HG03064 (cell line): Measurements from ENCODE around the gene SLC8A1.

ENCODE experiments used
- ATAC-seq: cut with Tn5 transposase; IDR thresholded peaks from one replicate; pipeline ENCODE4 v1.9.1; 2021; ENCODE audit warnings: low read depth; ENCODE audit not compliant: unreplicated experiment

Gene SLC8A1

DNA sequence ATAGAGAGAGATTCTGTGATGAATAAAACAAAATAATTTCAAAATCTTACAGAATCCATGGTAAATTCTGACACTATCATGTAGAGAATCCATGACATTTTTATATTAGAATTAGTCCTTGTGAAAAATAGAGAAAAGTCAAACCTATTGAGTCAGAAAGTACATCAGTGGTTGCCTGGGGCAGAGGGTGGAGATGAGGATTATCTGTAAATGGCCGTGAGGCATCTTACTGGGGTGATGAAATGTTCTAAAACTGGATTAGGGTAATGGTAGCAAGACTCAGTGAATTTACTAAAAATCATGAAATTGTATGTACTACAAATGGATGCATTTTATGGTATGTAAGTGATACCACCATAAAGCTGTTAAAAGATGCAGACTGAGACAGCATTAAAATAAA is 323.1 kb downstream of the SLC8A1 start:
- ATAC-seq: no peak

DNA sequence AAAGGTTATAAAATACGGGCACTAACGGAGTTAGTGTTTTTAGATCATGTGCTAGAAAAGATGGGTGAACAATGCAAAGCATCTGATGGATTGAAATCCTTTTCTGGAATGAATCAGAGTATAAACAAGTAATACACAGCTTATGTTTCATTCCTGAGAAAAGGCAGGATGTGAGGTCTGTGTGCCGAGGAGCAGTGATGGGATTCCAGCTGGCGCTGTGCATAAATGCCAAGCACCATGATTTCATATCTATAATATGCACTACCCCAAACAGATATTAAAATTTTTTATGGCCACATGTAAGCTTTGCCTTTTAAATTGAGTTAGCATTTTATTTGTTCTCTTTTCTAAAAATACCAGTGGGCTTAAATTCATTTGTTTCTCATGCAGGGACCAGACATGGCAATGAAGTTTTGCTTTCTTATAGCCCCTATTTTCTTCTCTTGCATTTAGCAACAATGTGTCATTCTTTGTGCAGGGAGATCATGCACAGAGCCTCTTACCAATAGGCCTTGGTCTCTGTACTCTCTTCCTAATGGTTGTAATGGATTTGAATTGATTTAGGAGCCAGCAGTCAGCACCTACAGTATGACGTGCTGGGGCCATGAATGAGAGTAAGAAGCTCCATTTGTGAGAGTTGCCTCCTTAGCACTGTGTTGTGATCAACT is 323.9 kb downstream of the SLC8A1 start:
- ATAC-seq: no peak

DNA sequence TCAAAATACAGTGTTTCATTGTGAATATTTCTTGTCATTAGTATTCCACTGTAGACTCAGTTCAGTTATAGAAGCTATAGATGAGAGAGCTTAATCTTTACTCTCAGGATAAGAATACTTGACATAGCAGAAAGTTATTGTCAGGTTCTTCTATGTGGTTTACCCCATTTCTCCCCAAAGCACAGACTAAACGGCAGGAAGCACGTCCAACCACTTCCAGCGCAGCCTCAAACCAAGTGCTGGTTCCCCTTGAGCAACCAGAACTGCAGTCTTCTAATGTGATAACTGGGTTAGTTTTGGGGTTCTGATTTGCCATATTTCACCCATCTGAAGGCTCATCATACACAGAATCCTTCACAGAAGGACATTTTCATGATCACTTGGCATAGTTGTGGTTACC is 324.7 kb downstream of the SLC8A1 start:
- ATAC-seq: no peak

DNA sequence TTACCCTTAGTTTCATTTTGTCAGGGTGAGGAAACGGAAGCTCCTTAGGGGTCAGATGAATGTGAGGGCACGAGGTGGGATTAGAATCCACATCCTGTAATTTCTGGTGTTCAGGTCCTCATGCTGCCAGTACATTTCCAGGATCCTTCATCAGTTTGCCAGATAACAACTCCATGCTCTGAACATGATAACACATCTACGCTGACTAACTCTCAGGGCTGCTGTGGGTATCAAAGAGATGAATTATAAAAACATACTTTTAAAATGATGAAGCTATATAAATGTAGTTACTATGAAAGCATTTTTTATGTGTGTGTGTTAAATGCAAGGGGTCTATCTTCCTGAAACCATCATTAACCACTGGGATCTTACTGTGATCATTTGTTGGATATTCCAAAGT is 325.9 kb downstream of the SLC8A1 start:
- no peak for ATAC-seq

DNA sequence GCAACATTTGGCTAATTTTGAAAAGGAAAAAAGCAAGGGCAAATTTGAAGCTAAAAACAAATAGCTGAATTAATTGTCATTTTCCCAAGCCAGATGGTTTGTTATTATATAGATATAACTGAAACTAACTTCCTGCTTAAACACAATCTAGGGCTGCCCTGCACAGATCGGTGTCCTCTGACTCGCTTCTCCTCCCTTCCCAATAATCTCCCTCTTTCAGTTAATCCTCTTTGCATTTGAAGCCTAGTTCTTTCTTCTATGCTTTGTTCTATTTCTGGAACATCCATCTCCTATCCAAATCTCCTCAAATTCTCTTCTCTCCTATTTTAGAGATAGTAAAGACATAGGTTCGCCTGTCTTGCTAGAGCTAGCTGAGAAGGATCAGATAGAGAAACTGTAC is 328.1 kb downstream of the SLC8A1 start:
- no peak for ATAC-seq

DNA sequence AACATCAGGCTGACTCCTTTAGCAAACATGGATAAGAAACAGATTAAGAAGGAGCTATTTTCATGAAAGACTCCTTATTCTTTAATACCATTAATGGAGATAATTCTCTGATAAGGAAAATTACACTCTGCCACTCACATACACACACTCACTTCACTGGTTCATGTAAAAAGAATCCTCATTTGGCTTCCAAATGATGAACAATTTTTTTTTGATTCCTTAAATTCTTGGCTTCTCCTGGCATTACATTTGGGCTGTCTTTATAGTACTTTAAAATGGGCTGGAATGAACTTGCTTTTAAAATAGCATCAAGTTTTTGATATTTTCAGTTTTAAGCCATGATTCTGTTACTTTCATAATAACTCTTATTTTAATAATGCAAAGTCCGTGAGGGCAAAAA is 328.6 kb downstream of the SLC8A1 start:
- no peak for ATAC-seq

DNA sequence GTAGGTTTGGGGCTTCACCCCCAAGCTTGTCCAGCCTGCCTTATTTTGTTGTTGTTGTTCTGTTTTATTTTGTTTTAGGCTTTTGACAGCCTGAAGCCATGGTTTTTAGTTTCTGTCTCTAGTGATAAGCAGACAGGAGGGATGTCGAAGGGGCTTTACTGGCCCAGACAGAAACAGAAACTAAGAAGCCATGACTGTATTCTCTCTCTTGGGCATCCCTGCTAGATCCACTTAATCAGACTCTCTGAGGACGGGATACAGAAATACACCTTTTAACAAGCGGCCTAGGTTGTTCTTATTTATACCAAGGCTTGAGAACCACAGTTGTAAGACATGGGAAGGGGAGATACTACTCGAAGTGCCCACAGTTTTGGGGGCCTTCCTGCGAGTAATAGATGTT is 330.9 kb downstream of the SLC8A1 start:
- ATAC-seq: no peak

DNA sequence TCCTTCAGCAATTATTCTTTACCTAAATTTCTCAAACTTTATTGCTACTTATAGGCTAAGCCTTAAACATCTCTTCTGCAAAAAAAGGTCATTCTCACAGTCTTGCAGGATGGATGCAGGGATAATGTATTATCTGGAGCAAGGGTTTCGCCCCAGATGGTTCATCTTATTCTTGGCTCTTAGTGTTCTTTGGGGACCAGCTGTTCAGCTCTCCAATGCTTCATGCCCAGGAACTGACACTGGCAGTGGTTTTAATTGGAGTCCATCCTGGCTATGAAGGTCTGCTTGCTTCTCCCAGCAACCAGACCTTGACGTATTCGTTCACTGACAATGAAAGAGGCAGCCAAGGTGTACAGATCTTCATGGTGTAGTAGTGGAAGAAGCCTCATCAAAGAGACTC is 331.9 kb downstream of the SLC8A1 start:
- ATAC-seq: no peak

DNA sequence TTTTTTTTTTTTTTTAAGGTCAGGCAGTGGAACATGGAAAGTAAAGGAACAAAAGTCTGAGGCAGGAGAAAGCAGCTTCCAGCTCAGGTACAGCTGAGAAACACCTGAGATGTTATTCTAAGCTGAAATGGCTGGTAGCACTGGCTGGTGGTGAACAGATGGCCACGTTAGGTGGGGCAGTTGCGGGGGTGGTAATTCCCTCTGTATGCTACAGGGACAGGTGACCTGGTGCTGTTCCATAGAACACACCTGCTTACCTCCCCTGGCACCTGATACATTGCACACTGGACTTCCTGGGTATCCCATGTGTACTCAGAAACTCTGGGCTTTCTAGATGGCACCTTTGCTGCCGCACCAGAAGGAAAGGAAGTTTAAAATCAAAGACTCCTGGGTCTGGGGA is 333.3 kb downstream of the SLC8A1 start:
- ATAC-seq: no peak

DNA sequence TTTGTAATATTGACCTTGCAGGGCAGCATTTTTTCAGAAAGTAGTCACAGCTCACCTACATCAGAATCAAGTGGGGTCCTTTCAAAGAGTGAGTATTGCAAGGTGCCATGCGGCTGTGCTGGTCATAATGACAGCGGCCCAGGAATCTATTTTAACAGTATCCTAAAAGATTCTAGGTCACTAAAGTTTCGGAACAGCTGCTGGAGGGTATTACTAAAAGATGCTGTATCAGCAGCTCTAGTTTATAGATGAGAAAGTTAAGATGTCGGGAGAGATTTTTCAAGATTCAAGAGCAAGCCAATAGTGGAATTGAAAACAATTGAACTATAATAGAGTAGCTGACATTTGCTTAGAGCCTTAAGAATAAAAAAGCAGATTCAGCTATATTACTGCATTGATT is 336.0 kb downstream of the SLC8A1 start:
- ATAC-seq: no peak

DNA sequence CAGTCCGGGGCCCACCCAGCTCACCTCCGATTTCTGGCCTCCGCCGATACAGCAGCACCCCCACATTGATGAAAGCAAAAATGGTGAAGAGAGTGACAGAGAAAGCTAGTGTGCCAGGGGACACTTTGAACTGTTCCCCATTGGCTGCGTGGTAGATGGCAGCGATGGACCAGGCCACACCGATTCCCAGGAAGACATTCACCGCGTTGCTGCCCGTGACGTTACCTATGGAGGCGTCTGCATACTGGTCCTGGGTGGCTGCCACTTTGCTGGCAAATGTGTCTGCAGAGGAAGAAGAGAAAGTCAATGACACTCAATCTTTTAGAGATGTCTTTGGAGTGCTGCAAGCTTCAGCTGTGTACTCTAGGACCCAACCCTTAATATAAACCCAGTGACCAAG is 336.5 kb downstream of the SLC8A1 start:
- no peak for ATAC-seq

DNA sequence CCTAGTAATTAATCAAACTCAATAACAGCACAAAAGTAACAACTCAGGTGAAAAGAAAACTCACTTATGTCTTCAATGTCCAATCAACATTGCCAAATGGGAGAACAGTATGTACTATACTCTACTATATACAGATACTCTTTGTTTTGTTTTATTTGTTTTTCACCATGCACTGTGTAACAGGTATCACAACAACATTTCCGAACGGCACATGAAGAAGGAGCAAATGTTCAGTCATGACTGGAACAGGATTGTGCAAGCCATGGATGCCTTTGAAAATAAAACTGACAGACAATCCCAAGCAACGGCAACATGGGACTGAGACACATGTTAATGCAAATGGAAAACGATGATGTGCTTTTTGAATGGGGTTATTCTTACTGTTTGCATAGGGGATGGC is 337.9 kb downstream of the SLC8A1 start:
- ATAC-seq: no peak

DNA sequence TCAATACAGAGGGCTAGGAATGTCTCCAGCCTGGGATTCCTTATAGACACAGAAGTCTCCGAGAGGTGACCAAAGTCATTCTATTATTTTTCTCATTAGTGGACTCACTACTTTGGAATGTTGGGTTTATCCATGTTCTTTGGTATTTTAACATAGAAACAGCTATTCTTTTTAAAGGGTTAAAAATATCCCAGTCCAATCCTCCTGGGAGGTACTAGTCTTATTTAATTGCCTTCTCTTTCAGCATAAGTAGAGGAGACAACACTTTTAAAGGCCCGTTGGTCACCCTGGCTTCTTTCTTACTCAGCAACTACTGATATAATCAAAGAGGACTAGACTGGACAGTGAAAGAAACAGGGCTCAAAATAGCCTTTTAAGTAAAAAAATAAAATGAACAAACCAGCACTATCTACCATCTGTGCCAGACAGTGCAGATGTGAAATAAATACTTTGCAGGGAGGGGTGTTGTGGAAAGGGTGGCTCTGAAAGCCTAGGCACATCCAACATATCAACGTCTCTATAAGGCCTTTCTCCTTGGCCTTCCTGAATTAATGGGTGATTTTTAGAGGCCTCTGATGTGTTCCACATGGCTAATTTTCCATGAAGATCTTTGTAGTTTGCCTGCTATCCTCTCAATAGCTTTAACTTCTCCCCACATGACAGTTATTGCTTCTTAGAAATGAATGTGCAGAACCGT is 338.5 kb downstream of the SLC8A1 start:
- ATAC-seq: no peak

DNA sequence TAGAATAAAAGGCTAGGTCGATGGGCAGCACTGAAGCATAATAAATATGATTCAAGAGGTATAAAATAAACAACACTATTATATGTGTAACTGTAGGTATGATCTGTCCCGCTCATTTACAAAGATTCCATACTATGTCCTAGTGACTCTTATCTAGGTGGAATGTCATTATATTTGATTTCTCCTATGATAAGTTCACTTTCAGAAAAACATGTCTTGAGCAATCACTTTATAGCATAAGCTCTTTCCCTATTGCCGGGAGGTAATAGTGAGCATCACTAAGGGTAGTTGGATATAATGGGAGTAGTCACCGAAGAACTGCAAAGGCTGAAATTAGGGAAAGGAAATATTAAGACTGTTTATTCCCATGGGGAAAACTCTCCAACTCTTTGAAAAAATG is 342.5 kb downstream of the SLC8A1 start:
- no peak for ATAC-seq

DNA sequence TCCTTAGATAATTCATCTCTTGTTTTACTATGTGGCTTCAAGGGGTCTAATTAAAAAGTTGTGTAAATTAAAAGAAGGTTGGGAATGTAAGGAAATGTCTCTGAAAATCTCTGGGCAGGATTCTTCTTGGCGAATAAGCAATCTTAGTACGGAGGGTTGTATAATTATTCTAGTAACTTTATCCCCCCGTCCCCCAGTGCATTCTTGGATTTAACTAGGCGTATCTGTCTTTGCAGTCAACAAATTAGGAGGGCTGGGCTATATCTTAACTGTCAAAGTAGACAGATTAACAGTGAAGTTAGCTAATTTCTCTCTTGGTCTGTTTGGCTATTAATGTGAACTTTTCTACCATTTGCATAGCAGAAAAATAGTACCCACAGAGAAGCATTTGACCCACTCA is 343.0 kb downstream of the SLC8A1 start:
- no peak for ATAC-seq

DNA sequence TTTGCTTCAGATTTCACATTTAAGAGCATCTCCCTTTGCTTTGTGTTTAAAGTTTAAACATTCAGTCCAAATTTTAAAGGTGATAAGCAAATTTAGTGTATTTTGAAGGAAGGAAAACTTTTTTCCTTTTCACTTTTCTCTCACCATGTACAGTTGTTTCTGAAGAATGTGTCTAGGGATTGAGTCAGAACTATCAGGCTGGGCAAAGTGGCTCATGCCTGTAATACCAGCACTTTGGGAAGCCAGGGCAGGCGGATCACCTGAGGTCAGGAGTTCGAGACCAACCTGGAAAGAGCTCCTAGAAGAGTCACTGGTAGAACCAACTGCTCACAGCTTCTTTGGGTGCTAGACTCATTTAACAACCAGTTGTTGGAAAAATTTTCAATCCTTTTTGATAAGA is 345.8 kb downstream of the SLC8A1 start:
- no peak for ATAC-seq

DNA sequence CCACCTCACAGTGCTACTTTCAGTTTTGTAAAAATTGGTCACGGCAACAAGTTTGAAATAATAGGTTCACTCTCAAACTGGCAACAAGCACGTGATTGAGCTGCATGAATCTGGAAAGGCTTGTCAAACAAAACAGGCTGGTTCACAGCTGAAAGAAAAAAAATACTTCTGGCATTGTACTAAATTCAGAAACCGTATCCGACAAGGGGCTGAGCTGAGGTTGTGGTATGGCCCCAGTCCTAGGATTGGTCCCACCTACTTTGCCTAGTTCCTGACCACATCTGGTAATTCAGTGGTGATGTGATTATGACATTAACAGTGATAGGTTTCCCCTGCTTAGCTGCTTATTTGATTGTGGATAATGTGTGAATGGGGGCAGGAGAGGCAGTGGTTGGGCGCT is 346.3 kb downstream of the SLC8A1 start:
- no peak for ATAC-seq

DNA sequence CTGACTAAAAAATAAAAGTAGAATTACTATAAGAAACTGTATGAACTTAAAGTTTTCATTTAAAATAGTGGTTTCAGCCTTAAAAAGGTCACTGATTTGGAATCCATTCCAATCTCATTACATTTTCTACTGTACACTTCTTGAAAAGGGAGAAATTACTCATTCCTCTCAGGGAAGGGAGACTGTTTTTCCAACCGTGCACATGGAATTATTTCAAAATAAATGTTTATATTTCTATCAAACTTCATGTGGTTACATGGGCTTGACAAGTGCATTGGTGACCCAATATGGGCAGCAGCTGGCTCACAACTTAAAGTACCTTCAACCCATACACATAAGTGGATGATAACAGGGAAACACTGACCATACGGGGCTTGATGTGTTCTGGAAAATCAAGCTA is 348.3 kb downstream of the SLC8A1 start:
- no peak for ATAC-seq

DNA sequence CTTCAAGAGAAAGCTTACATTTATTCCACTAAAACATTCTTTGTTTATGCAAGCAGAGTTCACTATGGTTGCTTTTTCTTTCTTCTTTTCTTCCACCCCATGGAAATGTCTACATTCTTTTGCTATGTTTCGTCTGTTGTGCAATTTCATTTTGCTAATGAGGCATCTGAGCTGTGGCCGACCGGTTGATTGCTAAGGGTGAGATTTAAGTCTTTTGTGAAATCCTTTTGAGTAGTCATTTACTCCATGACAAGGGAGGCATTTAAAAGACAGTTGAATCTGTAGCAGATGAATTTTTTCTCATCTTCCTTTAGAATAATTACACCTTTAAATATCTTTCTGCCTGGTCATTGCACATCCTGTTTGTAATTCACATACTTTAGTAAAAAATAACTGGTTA is 348.7 kb downstream of the SLC8A1 start:
- ATAC-seq: no peak

DNA sequence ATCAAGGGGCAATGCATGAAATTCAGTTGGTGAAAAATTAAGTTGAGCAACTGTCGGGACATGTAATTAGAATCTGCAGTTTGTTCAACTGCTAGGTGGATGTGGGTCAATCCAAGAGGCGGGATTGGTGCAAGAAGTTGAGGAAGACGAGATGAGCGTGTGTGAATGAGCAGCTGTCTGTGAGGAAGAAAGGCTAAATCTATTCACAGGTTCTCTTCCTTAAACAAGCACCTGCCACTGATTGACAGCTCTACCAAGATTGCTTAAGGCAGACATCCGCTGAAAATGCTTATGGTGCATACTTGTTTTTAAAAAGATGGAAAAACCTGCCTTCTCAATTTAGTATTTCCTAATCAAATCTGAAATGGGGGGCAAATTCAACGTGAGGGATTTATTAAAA is 349.4 kb downstream of the SLC8A1 start:
- no peak for ATAC-seq

DNA sequence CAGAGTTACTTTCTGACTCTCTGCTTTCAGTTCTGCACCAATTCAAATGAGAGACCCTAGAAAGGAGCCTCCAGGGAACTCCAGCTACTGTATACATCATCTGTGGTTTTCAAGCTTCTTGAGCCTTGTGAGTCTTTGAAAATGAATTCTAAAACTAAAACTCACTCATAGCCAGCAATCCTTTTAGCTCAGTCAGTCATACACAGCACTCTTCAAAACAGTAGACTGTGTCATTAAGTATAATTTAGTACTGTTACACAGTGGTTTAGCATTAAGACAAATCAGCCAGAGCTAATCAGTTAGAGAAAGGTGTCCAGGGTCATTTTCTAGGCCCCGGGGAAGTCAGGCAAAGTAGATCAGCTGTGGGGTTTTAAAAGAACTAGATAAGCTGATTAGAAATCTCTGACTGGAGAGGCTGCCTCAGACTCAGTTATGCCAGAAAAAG is 350.7 kb downstream of the SLC8A1 start:
- ATAC-seq: peak; percentile 60

DNA sequence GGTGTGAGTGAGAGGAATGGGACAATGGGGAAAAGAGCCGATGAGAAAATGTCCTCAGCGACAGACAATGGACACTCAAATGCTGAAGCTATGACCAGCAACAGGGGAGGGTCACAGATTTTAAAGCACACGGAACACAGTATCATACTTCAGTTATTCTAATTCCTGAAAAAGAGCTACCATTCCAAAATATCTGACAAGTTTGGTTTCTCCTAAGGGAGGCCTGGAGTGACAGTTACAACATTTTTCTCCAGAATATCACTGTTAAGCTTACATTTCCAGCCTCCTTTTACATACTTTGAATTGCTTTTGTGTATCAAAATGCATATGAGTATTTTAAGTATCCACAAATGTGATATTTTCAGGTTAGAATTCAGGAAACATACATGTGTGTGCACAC is 351.2 kb downstream of the SLC8A1 start:
- no peak for ATAC-seq
